Loucy (cell line): ENCODE measurements around the gene OR2H2.

ENCODE experiments used
- H2AFZ ChIP-seq: fragments of 200-600 bp; sonication (generic); 2 replicates; pipeline ENCODE4 v1.6.0; 2016; ENCODE audit warnings: antibody characterized with exemption, mild to moderate bottlenecking, low read length, moderate library complexity
- H3F3A ChIP-seq: fragments of 200-600 bp; 2 replicates; pipeline ENCODE4 v1.6.0; 2016; ENCODE audit warnings: antibody characterized with exemption, low read depth, mild to moderate bottlenecking
- H3K27me3 ChIP-seq: fragments of 200-600 bp; sonication (generic); 2 replicates; pipeline ENCODE4 v1.6.1; 2014; ENCODE audit warnings: low read length, mild to moderate bottlenecking; ENCODE audit not compliant: insufficient read depth, poor library complexity, severe bottlenecking
- H3K36me3 ChIP-seq: fragments of 200-600 bp; sonication (generic); 2 replicates; pipeline ENCODE4 v1.6.1; 2016; ENCODE audit warnings: low read length; ENCODE audit not compliant: insufficient read depth
- H3K4me1 ChIP-seq: fragments of 200-600 bp; sonication (generic); 2 replicates; pipeline ENCODE4 v1.5.1; 2014; ENCODE audit warnings: low read length, mild to moderate bottlenecking; ENCODE audit not compliant: insufficient read depth, poor library complexity, severe bottlenecking
- H3K4me2 ChIP-seq: fragments of 200-600 bp; sonication (generic); 2 replicates; pipeline ENCODE4 v1.6.0; 2014; ENCODE audit warnings: antibody characterized with exemption, low read length, low read depth, mild to moderate bottlenecking; ENCODE audit not compliant: poor library complexity, severe bottlenecking
- H3K4me3 ChIP-seq: fragments of 200-600 bp; sonication (generic); 2 replicates; pipeline ENCODE4 v1.5.1; 2014; ENCODE audit warnings: low read length, mild to moderate bottlenecking, mixed read lengths; ENCODE audit not compliant: poor library complexity, severe bottlenecking
- H3K79me2 ChIP-seq: fragments of 200-600 bp; sonication (generic); 2 replicates; pipeline ENCODE4 v1.6.1; 2014; ENCODE audit warnings: low read length; ENCODE audit not compliant: insufficient read depth
- H3K9ac ChIP-seq: fragments of 200-600 bp; sonication (generic); 2 replicates; pipeline ENCODE4 v1.6.0; 2014; ENCODE audit warnings: mild to moderate bottlenecking, low read depth, low read length, moderate library complexity; ENCODE audit not compliant: poor library complexity, severe bottlenecking
- H3K9me2 ChIP-seq: fragments of 200-600 bp; sonication (generic); replicated peaks from 2 replicates; pipeline ENCODE4 v1.6.1; 2016; ENCODE audit warnings: low read depth, low read length, mixed read lengths
- H3K9me3 ChIP-seq: fragments of 200-600 bp; sonication (generic); 2 replicates; pipeline ENCODE4 v1.6.1; 2014; ENCODE audit warnings: mild to moderate bottlenecking, antibody characterized with exemption, low read length, low read depth; ENCODE audit not compliant: insufficient read depth
- H4K20me1 ChIP-seq: fragments of 200-600 bp; sonication (generic); 2 replicates; pipeline ENCODE4 v1.6.0; 2014; ENCODE audit warnings: antibody characterized with exemption, low read length, mild to moderate bottlenecking; ENCODE audit not compliant: insufficient read depth, poor library complexity, severe bottlenecking
- EZH2phosphoT487 ChIP-seq: fragments of 200-600 bp; IDR thresholded peaks from 2 replicates; pipeline ENCODE4 v1.6.1; 2018; ENCODE audit warnings: antibody characterized with exemption, mild to moderate bottlenecking, moderate library complexity, borderline replicate concordance
- TF ChIP-seq, protein P1 (sequence below): fragments of 200-600 bp; sonication (generic); conservative IDR thresholded peaks from 2 replicates; pipeline ENCODE4 v1.5.1; 2014; ENCODE audit warnings: mild to moderate bottlenecking, antibody characterized with exemption, low read length

The OR2H2 gene

DNA sequence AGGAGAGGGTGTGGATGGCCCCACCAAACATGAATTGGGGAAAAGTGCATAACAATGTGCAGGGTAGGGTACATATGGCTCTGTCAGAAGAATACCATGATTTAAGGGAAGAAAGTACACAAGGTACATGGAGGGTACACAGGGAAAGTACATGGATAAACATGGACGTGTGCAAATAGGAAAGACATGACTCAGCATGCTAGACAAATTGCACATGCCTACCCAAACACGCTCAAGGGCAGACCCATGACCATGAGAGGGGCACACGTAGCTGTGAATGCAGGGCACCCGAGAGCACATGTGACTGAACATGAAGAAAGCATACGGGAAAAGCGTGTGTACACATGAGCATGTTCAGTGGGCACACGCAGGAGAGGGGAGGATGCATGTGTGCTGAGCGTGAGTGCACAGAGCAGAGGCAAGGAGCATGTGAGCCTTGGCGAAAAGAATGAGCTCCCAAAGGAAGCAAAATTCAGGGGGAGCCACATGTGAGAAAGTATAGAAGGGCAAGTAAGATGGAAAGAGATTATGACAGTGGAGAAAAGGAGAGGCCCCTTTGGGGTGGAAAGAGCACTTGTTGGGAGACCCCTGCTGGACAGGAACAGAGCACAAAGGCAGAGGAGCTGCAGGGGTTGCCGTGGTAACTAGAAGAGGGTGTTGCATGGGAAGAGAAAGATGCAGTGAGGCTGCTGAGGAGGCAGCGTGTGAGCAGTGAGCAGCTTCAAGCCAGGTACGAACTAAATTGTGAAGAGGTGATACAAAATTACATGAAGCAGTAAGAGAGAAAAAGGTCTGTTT lies 17.8 kb downstream of the OR2H2 start:
- Histone ChIP-seq H3K79me2 (no peaks in the 10 kb centered on the region), H3K4me2 (no peak overlapping the region), H4K20me1 (no peaks in the 10 kb centered on the region), H3K36me3 (no peaks in the 10 kb centered on the region; the same call in 1 of the 2 replicates), H3K9ac (no peak overlapping the region), H3K4me1 (no peaks in the 10 kb centered on the region), H3F3A (no peaks in the 10 kb centered on the region), H3K9me2 (no peaks in the 10 kb centered on the region), H3K4me3 (no peak overlapping the region), H3K9me3 (no peaks in the 10 kb centered on the region), H3K27me3 (no peaks in the 10 kb centered on the region), H2AFZ (no peak overlapping the region)
- no peak for TF ChIP-seq EZH2phosphoT487
- TF ChIP-seq, protein P1, sequence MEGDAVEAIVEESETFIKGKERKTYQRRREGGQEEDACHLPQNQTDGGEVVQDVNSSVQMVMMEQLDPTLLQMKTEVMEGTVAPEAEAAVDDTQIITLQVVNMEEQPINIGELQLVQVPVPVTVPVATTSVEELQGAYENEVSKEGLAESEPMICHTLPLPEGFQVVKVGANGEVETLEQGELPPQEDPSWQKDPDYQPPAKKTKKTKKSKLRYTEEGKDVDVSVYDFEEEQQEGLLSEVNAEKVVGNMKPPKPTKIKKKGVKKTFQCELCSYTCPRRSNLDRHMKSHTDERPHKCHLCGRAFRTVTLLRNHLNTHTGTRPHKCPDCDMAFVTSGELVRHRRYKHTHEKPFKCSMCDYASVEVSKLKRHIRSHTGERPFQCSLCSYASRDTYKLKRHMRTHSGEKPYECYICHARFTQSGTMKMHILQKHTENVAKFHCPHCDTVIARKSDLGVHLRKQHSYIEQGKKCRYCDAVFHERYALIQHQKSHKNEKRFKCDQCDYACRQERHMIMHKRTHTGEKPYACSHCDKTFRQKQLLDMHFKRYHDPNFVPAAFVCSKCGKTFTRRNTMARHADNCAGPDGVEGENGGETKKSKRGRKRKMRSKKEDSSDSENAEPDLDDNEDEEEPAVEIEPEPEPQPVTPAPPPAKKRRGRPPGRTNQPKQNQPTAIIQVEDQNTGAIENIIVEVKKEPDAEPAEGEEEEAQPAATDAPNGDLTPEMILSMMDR: peak; percentile 64

DNA sequence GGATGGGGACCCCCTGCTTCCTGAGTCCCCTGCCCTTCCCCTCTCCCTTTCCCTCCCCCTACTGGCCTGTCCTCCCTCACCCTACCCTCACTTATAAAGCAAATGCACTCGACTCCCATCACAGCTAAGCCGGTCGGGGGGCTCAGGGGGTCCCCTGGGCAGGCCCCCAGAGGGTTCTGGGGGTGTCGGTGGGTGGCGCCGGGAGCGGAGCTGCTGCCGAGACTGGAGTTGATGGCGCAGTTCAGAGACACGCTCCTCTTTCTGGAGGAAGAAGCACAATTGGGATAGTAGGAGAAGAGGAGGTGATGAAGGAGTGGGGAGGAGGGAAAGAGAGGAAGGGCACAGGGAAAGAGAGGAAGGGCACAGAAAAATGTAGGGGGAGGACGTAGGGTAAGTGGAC lies 18.5 kb downstream of the OR2H2 start:
- Histone ChIP-seq H4K20me1 (no peaks in the 10 kb centered on the region), H3K9ac (no peak overlapping the region), H3K4me2 (no peak overlapping the region), H3K27me3 (no peaks in the 10 kb centered on the region), H2AFZ (no peak overlapping the region), H3K36me3 (no peaks in the 10 kb centered on the region; the same call in 1 of the 2 replicates), H3K4me1 (no peaks in the 10 kb centered on the region), H3K9me2 (no peaks in the 10 kb centered on the region), H3F3A (no peaks in the 10 kb centered on the region), H3K9me3 (no peaks in the 10 kb centered on the region), H3K79me2 (no peaks in the 10 kb centered on the region), H3K4me3 (no peak overlapping the region)
- TF ChIP-seq EZH2phosphoT487: no peak
- TF ChIP-seq, protein P1: no peak

DNA sequence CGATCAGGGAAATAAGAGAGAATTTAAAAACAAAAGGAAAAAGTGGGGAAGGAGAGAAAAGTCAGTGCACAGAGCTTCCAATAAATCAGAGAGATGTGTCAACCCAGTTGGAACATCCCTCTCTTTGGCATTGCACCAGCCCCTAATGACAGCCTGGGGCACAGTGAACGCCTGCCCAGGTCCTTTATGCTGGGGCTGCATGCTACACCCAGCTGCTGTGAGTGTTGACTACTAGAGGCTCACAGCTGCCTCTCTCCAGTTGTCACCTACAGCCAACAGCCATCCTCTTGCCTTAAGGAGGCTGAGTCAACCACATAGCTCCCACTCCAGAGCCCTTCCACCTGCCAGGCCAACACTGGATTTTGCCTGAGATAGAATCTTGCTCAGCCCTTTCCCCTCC lies 19.0 kb downstream of the OR2H2 start:
- Histone ChIP-seq H3F3A (no peaks in the 10 kb centered on the region), H3K79me2 (no peaks in the 10 kb centered on the region), H4K20me1 (no peaks in the 10 kb centered on the region), H3K9ac (no peak overlapping the region), H3K36me3 (no peaks in the 10 kb centered on the region; the same call in 1 of the 2 replicates), H3K4me1 (no peaks in the 10 kb centered on the region), H3K4me3 (no peak overlapping the region), H3K9me2 (no peaks in the 10 kb centered on the region), H2AFZ (no peak overlapping the region), H3K4me2 (no peak overlapping the region), H3K9me3 (no peaks in the 10 kb centered on the region), H3K27me3 (no peaks in the 10 kb centered on the region)
- no peak for TF ChIP-seq EZH2phosphoT487
- TF ChIP-seq, protein P1: no peak
